Measurements from ENCODE around the gene MAP3K4. TPM values are rescaled to one million over a fixed set of nuclear protein-coding genes. Genes with fewer than 3 reads are reported as not detected.

The MAP3K4 gene
- total RNA-seq, 1 experiment from 2014 or later: 54.3 TPM

DNA sequence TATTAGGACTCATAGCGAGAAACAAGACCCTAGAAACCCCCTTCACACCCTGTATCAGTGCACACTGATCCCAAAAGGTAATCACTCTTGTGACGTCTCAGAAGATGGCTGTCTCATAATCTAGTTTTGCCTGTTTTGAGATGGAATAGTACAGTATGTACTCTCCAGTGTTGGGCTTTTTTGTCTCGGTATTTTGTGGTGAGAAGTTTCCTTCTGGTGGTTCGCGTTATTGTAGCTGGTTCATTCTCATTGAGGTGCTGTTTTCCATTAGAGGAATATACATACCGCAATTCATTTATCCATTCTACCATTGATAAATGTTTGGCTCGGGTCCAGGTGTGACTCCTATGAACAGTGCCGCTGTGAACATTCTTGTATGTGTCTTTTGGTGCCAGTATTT lies 27.9 kb upstream of the MAP3K4 start:
- Histone ChIP-seq H3K9me3 (ENCODE audit: control insufficient read depth, low read depth, low read length) (no peaks in the 10 kb centered on the region), H3K14ac (ENCODE audit: insufficient read depth, low read length) (no peak overlapping the region), H3K4me2 (ENCODE audit: insufficient read depth, insufficient read length, low read length) (no peak overlapping the region), H2BK5ac (ENCODE audit: insufficient read length, low read length) (no peak overlapping the region), H4K8ac (replicated peaks; ENCODE audit: insufficient read length, low read depth, low read length) (no peak overlapping the region), H3K4ac (ENCODE audit: low read depth, low read length) (no peak overlapping the region), H3K79me2 (ENCODE audit: insufficient read depth, low read length) (no peaks in the 10 kb centered on the region), H3K18ac (ENCODE audit: insufficient read length, low read depth, low read length) (no peak overlapping the region), H3K27ac (ENCODE audit: insufficient read length, low read depth, low read length) (no peak overlapping the region), H2AK5ac (ENCODE audit: insufficient read length, low read length) (no peak overlapping the region), H2AFZ (ENCODE audit: low read length) (no peak overlapping the region), H2BK120ac (ENCODE audit: low read depth, low read length, poor library complexity, severe bottlenecking) (no peak overlapping the region), H3T11ph (ENCODE audit: low read length) (no peak overlapping the region), H3K9ac (ENCODE audit: extremely low read depth, insufficient read length, low read length) (no peak overlapping the region), H3K4me1 (ENCODE audit: insufficient read depth, low read length) (no peaks in the 10 kb centered on the region), H3K56ac (ENCODE audit: insufficient read length, low read depth, low read length) (no peak overlapping the region), H4K5ac (ENCODE audit: insufficient read length, low read depth, low read length) (no peak overlapping the region), H2BK12ac (ENCODE audit: insufficient read length, low read depth, low read length) (no peak overlapping the region), H3K23ac (ENCODE audit: insufficient read length, low read depth, low read length) (no peak overlapping the region), H3K23me2 (ENCODE audit: insufficient read length, low read depth, low read length, poor library complexity, severe bottlenecking) (no peaks in the 10 kb centered on the region), H2BK20ac (ENCODE audit: low read depth, low read length, poor library complexity, severe bottlenecking) (no peak overlapping the region), H3K27me3 (ENCODE audit: insufficient read depth, low read length) (no peaks in the 10 kb centered on the region), H3K79me1 (ENCODE audit: insufficient read depth, low read depth, low read length, poor library complexity, severe bottlenecking) (no peaks in the 10 kb centered on the region), H2BK15ac (ENCODE audit: low read depth, low read length) (no peak overlapping the region), H4K20me1 (ENCODE audit: control insufficient read depth, insufficient read depth, insufficient read length) (no peaks in the 10 kb centered on the region), H4K91ac (ENCODE audit: insufficient read length, low read depth, low read length) (no peak overlapping the region)
- no peaks in the 10 kb centered on the region for H3K27me3 Mint-ChIP-seq (ENCODE audit: low read depth)
- H3K4me1 Mint-ChIP-seq: peaks cover 9 to 10% of the 10 kb centered on the region in 2 experiments
- no peaks in the 10 kb centered on the region for H3K36me3 Mint-ChIP-seq (ENCODE audit: insufficient read depth in 1 of 3, low read depth in 3 of 3)
- no CpG with 5 or more reads among the region's 8 CpGs for WGBS (ENCODE audit: extremely low coverage, insufficient read length, low lambda C conversion rate)
- no peak overlapping the region for H3K4me3 Mint-ChIP-seq
- TF ChIP-seq, protein P1, sequence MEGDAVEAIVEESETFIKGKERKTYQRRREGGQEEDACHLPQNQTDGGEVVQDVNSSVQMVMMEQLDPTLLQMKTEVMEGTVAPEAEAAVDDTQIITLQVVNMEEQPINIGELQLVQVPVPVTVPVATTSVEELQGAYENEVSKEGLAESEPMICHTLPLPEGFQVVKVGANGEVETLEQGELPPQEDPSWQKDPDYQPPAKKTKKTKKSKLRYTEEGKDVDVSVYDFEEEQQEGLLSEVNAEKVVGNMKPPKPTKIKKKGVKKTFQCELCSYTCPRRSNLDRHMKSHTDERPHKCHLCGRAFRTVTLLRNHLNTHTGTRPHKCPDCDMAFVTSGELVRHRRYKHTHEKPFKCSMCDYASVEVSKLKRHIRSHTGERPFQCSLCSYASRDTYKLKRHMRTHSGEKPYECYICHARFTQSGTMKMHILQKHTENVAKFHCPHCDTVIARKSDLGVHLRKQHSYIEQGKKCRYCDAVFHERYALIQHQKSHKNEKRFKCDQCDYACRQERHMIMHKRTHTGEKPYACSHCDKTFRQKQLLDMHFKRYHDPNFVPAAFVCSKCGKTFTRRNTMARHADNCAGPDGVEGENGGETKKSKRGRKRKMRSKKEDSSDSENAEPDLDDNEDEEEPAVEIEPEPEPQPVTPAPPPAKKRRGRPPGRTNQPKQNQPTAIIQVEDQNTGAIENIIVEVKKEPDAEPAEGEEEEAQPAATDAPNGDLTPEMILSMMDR (conservative IDR thresholded peaks at IDR 0.05): no peak
- H3K27ac Mint-ChIP-seq: no peak overlapping the region
- no peaks in the 10 kb centered on the region; a peak in 1 of 5 replicates for H3K9me3 Mint-ChIP-seq
- no peak for DNase-seq
